Measurements from ENCODE around the gene EIF5.

DNA sequence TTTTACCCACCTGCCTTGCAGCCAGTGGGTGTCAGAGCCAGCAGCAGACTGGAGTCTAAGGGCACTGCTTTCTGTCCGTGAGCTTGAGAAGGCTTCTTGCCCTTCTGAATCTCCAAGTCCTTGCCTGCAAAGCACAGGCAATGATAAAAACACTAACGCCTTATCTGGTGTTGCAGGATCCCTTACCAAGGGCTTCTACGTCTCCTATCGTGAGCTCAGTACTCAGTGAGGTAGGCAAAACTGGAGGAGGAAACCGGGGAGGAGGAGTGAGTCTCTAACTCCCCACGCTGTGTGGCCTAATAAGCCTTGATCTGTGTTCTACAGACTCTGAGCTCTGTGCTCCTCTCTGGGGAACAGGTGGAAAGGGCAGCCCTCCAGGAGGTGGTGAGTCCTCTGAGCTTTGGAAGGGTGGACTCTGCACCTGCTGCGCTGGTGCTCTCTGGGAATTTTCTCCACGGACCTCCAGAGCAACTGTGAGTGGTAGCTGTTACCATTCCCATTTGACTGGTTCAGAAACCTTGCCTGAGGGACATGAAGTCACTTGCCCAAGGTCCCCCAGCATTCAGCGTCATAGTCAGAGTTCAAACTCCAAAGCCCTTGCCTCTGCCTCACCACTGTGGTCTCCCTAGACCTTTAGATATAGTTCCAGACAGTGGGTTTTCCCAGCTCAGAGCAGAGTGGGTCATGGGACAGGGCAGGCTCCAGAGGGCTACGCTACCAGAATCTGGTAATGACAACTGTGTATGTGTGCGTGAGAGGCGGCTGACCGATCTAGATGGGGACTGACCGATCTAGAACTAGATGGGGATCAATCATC lies 44.2 kb downstream of the EIF5 start:
- TF ChIP-seq, protein P1, sequence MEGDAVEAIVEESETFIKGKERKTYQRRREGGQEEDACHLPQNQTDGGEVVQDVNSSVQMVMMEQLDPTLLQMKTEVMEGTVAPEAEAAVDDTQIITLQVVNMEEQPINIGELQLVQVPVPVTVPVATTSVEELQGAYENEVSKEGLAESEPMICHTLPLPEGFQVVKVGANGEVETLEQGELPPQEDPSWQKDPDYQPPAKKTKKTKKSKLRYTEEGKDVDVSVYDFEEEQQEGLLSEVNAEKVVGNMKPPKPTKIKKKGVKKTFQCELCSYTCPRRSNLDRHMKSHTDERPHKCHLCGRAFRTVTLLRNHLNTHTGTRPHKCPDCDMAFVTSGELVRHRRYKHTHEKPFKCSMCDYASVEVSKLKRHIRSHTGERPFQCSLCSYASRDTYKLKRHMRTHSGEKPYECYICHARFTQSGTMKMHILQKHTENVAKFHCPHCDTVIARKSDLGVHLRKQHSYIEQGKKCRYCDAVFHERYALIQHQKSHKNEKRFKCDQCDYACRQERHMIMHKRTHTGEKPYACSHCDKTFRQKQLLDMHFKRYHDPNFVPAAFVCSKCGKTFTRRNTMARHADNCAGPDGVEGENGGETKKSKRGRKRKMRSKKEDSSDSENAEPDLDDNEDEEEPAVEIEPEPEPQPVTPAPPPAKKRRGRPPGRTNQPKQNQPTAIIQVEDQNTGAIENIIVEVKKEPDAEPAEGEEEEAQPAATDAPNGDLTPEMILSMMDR (IDR thresholded peaks at IDR 0.05), result no peak
- TF ChIP-seq POLR2A (IDR thresholded peaks at IDR 0.05), result no peak
